Thoracic aorta endothelial cell (primary cell): ENCODE measurements around the gene OGFOD3. TPM values are rescaled to one million over a fixed set of nuclear protein-coding genes. Genes with fewer than 3 reads are reported as not detected.

Experiments
- small RNA-seq: library from RNA; depleted of rRNA; stranded (forward); fragments of <200 nt; gene quantifications from one replicate; pipeline ENCODE3, GENCODE V24; 2012
- total RNA-seq: library from RNA; depleted of rRNA; stranded (reverse); fragments of >200 nt; gene quantifications from 2 replicates; pipeline ENCODE4 v1.2.3, GENCODE V29; 2012

Gene OGFOD3, protein sequence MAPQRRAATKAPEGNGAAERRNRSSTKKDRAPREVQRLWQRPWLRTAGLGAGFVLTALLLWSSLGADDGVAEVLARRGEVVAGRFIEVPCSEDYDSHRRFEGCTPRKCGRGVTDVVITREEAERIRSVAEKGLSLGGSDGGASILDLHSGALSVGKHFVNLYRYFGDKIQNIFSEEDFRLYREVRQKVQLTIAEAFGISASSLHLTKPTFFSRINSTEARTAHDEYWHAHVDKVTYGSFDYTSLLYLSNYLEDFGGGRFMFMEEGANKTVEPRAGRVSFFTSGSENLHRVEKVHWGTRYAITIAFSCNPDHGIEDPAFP
- 27.1 and 28.6 TPM in 2 replicates for total RNA-seq

DNA sequence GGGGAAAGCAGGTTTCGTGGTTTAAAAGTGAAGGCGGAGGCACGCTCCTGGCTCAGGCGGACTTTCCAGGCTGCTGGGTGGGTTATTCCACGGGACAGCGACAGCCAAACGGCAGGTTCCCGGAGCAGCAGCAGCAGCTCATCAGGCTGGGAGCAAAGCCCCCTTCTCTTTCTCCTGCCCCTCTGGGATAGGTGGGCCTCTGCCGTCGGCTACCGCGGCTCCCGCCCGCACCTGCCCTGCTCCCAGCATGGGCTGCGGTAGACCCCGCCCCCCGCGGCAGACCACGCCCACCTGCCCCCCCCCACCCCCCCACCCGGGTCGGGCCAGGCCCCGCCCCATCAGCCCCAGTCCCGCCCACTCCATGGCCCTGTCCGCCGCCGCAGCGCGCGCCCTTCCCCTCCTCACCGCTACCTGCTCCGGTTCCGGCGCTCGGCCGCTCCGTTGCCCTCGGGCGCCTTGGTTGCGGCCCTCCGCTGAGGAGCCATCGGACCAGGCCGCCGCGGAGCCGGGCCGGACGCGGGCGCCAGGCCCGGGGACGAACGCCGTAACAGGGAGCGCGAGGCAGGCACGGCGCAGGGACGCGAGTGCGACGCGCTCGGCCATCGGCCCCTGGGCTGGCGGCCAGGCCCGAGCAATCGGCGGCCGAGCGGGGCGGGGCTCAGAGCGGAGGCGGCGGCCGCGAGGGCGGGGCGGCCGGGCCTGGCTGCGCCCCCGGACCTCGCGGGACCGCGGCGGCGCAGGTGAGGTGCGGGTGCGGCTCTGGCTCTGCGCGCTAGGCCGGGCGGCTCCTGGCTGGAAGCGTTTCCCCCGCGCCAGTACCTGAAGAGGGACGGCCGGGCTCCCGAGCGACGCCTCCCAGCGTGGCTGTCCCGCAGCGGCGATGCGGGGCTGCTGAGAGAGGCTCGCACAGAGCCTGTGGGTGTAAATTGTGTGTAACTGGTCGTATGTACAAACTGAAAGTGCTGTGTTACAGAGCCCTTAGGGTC is at the start of gene OGFOD3, which contains the start of gene HEXD:
TSS of gene OGFOD3 (minus strand) at position 586 of the 986 bp plus-strand sequence. CDS start at position 485, 101 bp downstream.
TSS of gene HEXD (plus strand) at position 347 of the 986 bp plus-strand sequence. CDS start 1,453 bp downstream, outside the sequence.

DNA sequence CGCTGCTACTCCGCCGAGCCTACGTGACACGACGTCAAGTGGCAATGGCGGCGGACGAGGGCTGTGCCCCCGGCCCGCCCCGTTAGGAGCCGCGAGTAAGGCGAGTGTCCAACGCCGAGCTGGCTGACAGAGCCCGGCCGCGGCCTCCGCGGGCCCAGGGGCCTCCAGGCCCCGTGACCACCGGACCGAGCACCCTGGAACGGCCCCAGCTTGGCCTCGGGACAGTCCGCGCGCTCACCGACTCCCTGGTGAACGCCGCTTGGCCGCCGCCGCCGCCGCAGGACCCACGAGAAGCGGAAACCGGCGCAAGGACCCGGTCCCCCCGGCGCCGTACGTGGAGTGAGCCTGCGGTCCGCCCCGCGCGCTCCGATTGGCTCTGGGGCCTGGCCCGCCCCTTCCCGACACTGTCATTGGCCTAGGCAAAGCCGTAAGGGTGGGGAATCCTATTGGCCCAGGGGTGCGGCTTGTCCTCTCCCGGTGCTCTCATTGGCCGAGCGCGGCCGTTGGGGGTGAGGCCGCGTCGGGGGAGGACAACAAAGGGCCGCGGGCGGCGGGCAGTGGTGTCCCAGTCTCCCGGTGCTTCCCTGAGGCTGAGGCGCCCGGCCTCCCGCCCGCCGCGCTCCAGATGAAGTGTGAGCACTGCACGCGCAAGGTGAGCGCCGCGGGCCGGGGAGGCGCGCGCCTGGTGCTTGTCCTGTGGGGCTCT is 39.9 kb upstream of the OGFOD3 start, which contains the start of gene NARF:
TSS of gene NARF (plus strand) at position 563 of the 706 bp plus-strand sequence. CDS start at position 626, 63 bp downstream.

DNA sequence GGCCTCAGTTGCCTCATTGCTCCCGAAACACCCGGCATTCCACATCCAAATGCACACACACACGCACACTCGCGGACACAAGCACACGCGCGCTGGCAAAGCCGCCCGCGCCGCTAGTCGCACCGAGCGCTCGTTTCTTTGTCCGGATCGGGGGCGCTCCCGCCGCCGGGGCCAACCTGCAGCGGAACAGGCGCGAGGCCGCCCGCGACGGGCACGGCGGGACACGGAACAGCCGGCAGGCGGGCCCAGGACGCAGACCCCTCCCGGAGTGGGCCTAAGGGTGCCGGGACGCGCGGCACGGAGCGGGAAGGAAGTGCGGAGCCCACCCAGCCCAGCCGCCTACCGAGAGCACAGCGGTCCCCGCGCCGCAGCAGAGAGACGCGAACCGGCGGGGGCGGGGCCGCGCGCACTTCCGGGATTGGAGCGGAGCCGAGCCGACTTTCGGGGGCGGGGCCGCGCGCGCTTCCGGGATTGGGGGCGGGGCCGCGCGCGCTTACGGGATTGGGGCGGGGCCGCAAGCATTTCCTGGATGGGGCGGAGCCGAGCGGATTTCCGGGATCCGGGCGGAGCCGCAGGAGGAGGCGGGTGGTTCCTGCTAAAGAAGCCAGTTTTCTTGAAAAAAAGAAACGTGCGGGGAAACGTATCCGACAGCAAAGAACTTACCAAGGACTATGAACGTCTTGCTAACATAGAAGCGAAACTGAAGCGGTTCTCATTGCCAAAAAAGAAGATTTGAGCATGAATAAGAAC is 32.1 kb upstream of the OGFOD3 start, which contains the start of gene CYBC1:
TSS of gene CYBC1 (minus strand) at position 396 of the 750 bp plus-strand sequence. CDS start 1,498 bp downstream, outside the sequence.

DNA sequence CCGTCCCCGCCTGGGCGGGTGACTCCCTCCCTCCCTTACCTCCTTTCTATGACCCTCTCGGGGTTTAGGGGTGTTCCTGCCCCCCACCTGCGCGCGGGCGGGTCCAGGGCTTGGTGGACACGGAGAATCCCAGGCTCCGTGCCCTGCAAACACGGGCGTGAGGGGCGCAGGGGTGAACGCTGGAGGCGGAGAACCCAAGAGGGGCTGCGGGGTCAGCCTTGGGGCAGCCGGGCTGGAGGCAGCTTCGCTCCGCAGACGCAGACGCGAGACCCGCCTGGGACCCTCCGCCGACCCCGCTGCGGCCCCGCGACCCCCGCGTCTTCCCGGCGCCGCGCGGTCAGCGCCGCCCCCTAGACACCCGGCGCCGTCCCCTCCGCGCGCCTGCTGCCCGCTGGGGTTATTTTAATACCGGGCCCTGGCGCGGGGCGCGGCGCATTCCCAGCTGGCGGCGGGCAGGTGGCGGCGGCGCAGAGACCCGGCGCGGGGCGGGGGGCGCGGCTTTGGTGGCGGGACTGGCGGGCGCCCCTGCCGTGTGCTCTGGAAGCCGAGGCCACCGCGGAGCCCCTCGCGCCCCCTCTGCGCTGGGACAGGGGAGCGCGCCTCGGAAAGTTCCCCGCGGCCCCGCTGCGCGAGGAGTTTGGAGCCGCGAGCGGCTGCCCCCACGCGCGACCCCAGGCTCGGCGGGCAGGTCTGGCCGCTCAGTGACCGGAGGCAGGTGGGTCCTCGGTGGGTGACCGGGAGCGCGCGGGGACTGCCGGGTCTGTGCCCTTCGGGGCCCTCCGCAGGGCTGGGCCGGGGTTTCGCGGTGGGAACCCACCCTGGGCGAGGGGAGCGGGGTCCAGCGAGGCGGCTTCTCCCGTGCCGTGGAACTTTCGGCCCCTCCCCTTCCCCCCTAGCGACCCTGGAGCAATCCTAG is 46.8 kb downstream of the OGFOD3 start, which contains the start of gene UTS2R:
TSS of gene UTS2R (plus strand) at position 433 of the 916 bp plus-strand sequence. CDS start 2,560 bp downstream, outside the sequence.

DNA sequence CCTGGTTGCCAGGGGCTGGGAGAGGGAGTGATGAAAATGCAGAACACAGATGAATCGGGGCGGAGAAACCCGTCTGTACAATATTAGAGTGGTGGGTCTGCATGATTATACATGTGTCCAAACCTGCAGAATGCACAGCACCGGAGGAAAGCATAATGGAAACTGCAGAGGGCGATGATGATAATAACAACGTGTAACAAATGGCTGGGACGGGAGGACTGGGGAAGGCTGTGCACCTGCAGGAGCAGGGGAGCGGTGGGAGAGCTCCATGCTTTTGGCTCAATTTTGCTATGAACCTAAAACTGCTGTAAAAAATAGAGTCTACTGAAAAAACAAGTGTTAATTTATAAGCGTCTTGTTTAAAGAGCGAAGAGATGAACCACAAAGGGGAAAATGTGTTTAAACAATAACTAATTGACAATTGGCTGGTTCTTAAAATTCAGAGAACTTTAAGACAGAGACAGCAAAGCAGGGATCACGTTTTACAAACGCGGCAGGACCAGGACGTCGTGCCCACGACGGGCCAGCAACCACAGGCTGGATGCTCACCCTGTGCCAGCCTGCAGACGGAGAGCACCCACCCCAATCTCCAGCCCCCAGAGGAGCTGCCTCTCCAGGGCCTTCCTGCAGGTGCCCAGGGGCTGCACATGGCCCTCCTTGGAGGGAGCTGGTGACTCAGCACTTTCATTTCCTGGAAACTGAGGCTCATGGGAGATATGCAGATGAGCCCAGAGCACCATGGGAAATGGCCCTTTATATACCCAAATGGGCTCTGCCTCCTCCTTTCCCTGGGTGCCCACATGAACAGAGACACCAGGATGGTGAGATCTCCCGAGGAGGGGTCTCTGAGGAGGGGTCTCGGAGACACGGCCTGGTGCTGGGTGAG is 59.7 kb downstream of the OGFOD3 start, which contains the start of gene TEX19:
TSS of gene TEX19 (plus strand) at position 783 of the 886 bp plus-strand sequence. CDS start 2,904 bp downstream, outside the sequence.

Small RNAs within 50 kb of the gene (small RNA-seq; reads per million reads assigned to genes)
- not detected for gene RF00019

Other genes starting within 250 kb of the OGFOD3 start
- gene CCDC57, start 205.7 kb downstream of the OGFOD3 start, total RNA-seq, result 16.2 and 18.8 TPM in 2 replicates
- 87.4 and 113 TPM in 2 replicates for gene SLC16A3, start 189.5 kb downstream of the OGFOD3 start, total RNA-seq
- gene CSNK1D, start 144.9 kb downstream of the OGFOD3 start, total RNA-seq, result 62.0 and 76.5 TPM in 2 replicates
- not detected in 2 replicates for gene CD7, start 101.0 kb downstream of the OGFOD3 start, total RNA-seq
- gene SECTM1, start 84.8 kb downstream of the OGFOD3 start, total RNA-seq, result 2.8 and 3.7 TPM in 2 replicates
- gene TEX19, start 59.3 kb downstream of the OGFOD3 start, total RNA-seq, result 0.07 TPM in 1 of 2 replicates, not detected in the other
- not detected in 2 replicates for gene UTS2R, start 46.8 kb downstream of the OGFOD3 start, total RNA-seq
- 11.7 and 13.0 TPM in 2 replicates for gene HEXD, start 239 bp downstream of the OGFOD3 start, total RNA-seq
- 41.0 and 50.7 TPM in 2 replicates for gene CYBC1, start 32.2 kb upstream of the OGFOD3 start, total RNA-seq
- 74.0 and 97.5 TPM in 2 replicates for gene NARF, start 40.2 kb upstream of the OGFOD3 start, total RNA-seq
- 41.1 and 56.4 TPM in 2 replicates for gene FOXK2, start 101.1 kb upstream of the OGFOD3 start, total RNA-seq
- 70.5 and 81.1 TPM in 2 replicates for gene WDR45B, start 229.9 kb upstream of the OGFOD3 start, total RNA-seq